Measurements from ENCODE around the gene SLC24A4.

SLC24A4 gene

GRCh38 chr14:92317511-92317910, 5.5 kb upstream of the SLC24A4 start:
- no peak for DNase-seq

- DNase-seq, result no peak
Observed at GRCh38 chr14:92321701-92322100, 1.3 kb upstream of the SLC24A4 start.

- DNase-seq, result no peak
Observed at GRCh38 chr14:92322516-92322915, 449 bp upstream of the SLC24A4 start.

- no peak for DNase-seq
Observed at GRCh38 chr14:92323916-92324818, 1.2 kb downstream of the SLC24A4 start.

GRCh38 chr14:92325835-92326234, 2.9 kb downstream of the SLC24A4 start:
- DNase-seq, result no peak

GRCh38 chr14:92328664-92329255, 5.8 kb downstream of the SLC24A4 start:
- DNase-seq, result no peak

- no peak for DNase-seq
Observed at GRCh38 chr14:92334050-92334449, 11.1 kb downstream of the SLC24A4 start.

GRCh38 chr14:92336363-92336762, 13.4 kb downstream of the SLC24A4 start:
- DNase-seq, result no peak

GRCh38 chr14:92339426-92339825, 16.5 kb downstream of the SLC24A4 start:
- no peak for DNase-seq

- DNase-seq, result no peak
Observed at GRCh38 chr14:92340071-92340470, 17.1 kb downstream of the SLC24A4 start.

GRCh38 chr14:92340931-92341330, 18.0 kb downstream of the SLC24A4 start:
- DNase-seq, result peak; percentile 45

- peak; percentile 67 for DNase-seq
Observed at GRCh38 chr14:92341791-92342190, 18.8 kb downstream of the SLC24A4 start.

- no peak for DNase-seq
Observed at GRCh38 chr14:92348154-92348553, 25.2 kb downstream of the SLC24A4 start.

GRCh38 chr14:92351750-92352149, 28.8 kb downstream of the SLC24A4 start:
- DNase-seq, result no peak

GRCh38 chr14:92352158-92352985, 29.4 kb downstream of the SLC24A4 start:
- peak; percentile 66 for DNase-seq

GRCh38 chr14:92353447-92353846, 30.5 kb downstream of the SLC24A4 start:
- no peak for DNase-seq

GRCh38 chr14:92356677-92357076, 33.7 kb downstream of the SLC24A4 start:
- DNase-seq, result no peak

- DNase-seq, result no peak
Observed at GRCh38 chr14:92360651-92361370, 37.8 kb downstream of the SLC24A4 start.

- no peak for DNase-seq
Observed at GRCh38 chr14:92362781-92363235, 39.8 kb downstream of the SLC24A4 start.

GRCh38 chr14:92366237-92366636, 43.3 kb downstream of the SLC24A4 start:
- no peak for DNase-seq

GRCh38 chr14:92368001-92368400, 45.0 kb downstream of the SLC24A4 start:
- no peak for DNase-seq

GRCh38 chr14:92369097-92369496, 46.1 kb downstream of the SLC24A4 start:
- DNase-seq, result no peak

- DNase-seq, result no peak
Observed at GRCh38 chr14:92372230-92372629, 49.3 kb downstream of the SLC24A4 start.
